Trophoblast cell (in vitro differentiated cells and primary cell): ENCODE data around the gene GAPDHS.

Experiments
- DNase-seq, 2 donors: peaks; one replicate each; pipeline ENCODE4 v3.0.0-alpha.2; 2016
- H2AFZ ChIP-seq: 2 replicates; pipeline ENCODE4 v1.6.1; 2013; ENCODE audit warnings: low read length, moderate library complexity, mild to moderate bottlenecking; ENCODE audit not compliant: insufficient read depth, poor library complexity
- H2AK5ac ChIP-seq: 2 replicates; pipeline ENCODE4 v1.6.1; 2013; ENCODE audit warnings: mild to moderate bottlenecking, low read length
- H2BK120ac ChIP-seq: 2 replicates; pipeline ENCODE4 v1.6.1; 2013; ENCODE audit warnings: low read length, mild to moderate bottlenecking, moderate library complexity; ENCODE audit not compliant: insufficient read depth, poor library complexity
- H2BK12ac ChIP-seq: 2 replicates; pipeline ENCODE4 v1.6.1; 2013; ENCODE audit warnings: mild to moderate bottlenecking, low read length, moderate library complexity
- H2BK5ac ChIP-seq: 2 replicates; pipeline ENCODE4 v1.6.1; 2013; ENCODE audit warnings: low read length, low read depth, moderate library complexity, mild to moderate bottlenecking; ENCODE audit not compliant: poor library complexity
- H3K14ac ChIP-seq: 2 replicates; pipeline ENCODE4 v1.6.1; 2013; ENCODE audit warnings: mild to moderate bottlenecking, low read length
- H3K18ac ChIP-seq: 2 replicates; pipeline ENCODE4 v1.6.1; 2013; ENCODE audit warnings: mild to moderate bottlenecking, low read length
- H3K23ac ChIP-seq: 2 replicates; pipeline ENCODE4 v1.6.1; 2013; ENCODE audit warnings: low read length
- H3K27ac ChIP-seq: 2 replicates; pipeline ENCODE4 v1.5.1; 2013; ENCODE audit warnings: low read depth, mild to moderate bottlenecking, inconsistent platforms, low read length, moderate library complexity
- H3K27me3 ChIP-seq: 2 replicates; pipeline ENCODE4 v1.6.1; 2013; ENCODE audit warnings: inconsistent platforms, mild to moderate bottlenecking, low read length, moderate library complexity; ENCODE audit not compliant: insufficient read depth
- H3K36me3 ChIP-seq, 2 experiments: 1 replicate in 1 of 2; 2 replicates in 1 of 2; pipeline ENCODE4 v1.6.1; 2013; ENCODE audit warnings: low read length in 2 of 2, mild to moderate bottlenecking in 2 of 2, moderate library complexity in 1 of 2; ENCODE audit not compliant: insufficient read depth in 2 of 2, control insufficient read depth in 1 of 2
- H3K4ac ChIP-seq: 2 replicates; pipeline ENCODE4 v1.6.1; 2013; ENCODE audit warnings: low read depth, mild to moderate bottlenecking, low read length, moderate library complexity
- H3K4me1 ChIP-seq, 2 experiments: 1 replicate in 1 of 2; 2 replicates in 1 of 2; pipeline ENCODE4 v1.6.1; 2013; ENCODE audit warnings: low read length in 2 of 2, mild to moderate bottlenecking in 2 of 2, moderate library complexity in 1 of 2; ENCODE audit not compliant: insufficient read depth in 2 of 2, control insufficient read depth in 1 of 2
- H3K4me2 ChIP-seq: 2 replicates; pipeline ENCODE4 v1.6.1; 2013; ENCODE audit warnings: inconsistent platforms, mild to moderate bottlenecking, low read length, moderate library complexity
- H3K4me3 ChIP-seq: 2 replicates; pipeline ENCODE4 v1.5.1; 2013; ENCODE audit warnings: mild to moderate bottlenecking, low read depth, low read length, inconsistent platforms
- H3K79me1 ChIP-seq: one replicate; pipeline ENCODE4 v1.6.1; 2013; ENCODE audit warnings: low read length
- H3K79me2 ChIP-seq: 2 replicates; pipeline ENCODE4 v1.6.1; 2013; ENCODE audit warnings: low read length, mild to moderate bottlenecking; ENCODE audit not compliant: control insufficient read depth, insufficient read depth, poor library complexity
- H3K9ac ChIP-seq: 2 replicates; pipeline ENCODE4 v1.6.1; 2013; ENCODE audit warnings: mild to moderate bottlenecking, low read length
- H3K9me3 ChIP-seq: 2 replicates; pipeline ENCODE4 v1.6.1; 2013; ENCODE audit warnings: low read depth, mild to moderate bottlenecking, control low read depth, inconsistent platforms, low read length; ENCODE audit not compliant: insufficient read depth
- H4K12ac ChIP-seq: 2 replicates; pipeline ENCODE4 v1.6.1; 2013; ENCODE audit warnings: low read depth, mild to moderate bottlenecking, low read length, moderate library complexity
- H4K8ac ChIP-seq: 2 replicates; pipeline ENCODE4 v1.6.1; 2013; ENCODE audit warnings: low read depth, mild to moderate bottlenecking, low read length, moderate library complexity
- H4K91ac ChIP-seq: one replicate; pipeline ENCODE4 v1.6.1; 2013; ENCODE audit warnings: low read depth, mild to moderate bottlenecking, low read length, moderate library complexity
- WGBS: extraction: QIAGEN DNeasy Blood & Tissue Kit; methylation state at CpG from one replicate; pipeline ENCODE4 v1.1.7; 2013; ENCODE audit warnings: missing lambda C conversion rate; ENCODE audit not compliant: insufficient read length, insufficient coverage; ENCODE audit errors: extremely low coverage; 5-methylcytosine and 5-hydroxymethylcytosine counted together

The GAPDHS gene

GRCh38 chr19:35525873-35526272, 7.4 kb upstream of the GAPDHS start:
- no CpG with 5 or more reads among the region's 4 CpGs for WGBS
- Histone ChIP-seq H2BK5ac (no peak overlapping the region), H3K18ac (no peak overlapping the region), H3K14ac (no peak overlapping the region), H2AK5ac (no peak overlapping the region), H4K91ac (no peak overlapping the region), H2AFZ (no peak overlapping the region), H3K4me1 (no peaks in the 10 kb centered on the region), H4K12ac (no peak overlapping the region), H3K27ac (no peak overlapping the region), H2BK12ac (no peak overlapping the region), H4K8ac (no peak overlapping the region), H3K79me2 (no peaks in the 10 kb centered on the region), H3K4ac (no peak overlapping the region), H3K9me3 (peaks cover 2% of the 10 kb centered on the region), H2BK120ac (no peak overlapping the region), H3K4me2 (no peak overlapping the region), H3K27me3 (no peaks in the 10 kb centered on the region), H3K23ac (no peak overlapping the region), H3K36me3 (no peaks in the 10 kb centered on the region), H3K9ac (no peak overlapping the region), H3K4me3 (no peak overlapping the region), H3K79me1 (no peaks in the 10 kb centered on the region)
- DNase-seq: no peak

- no peak within 1 kb of the TSS for H3K4me2 ChIP-seq
- H3K27ac ChIP-seq: no peak within 1 kb of the TSS
- H3K23ac ChIP-seq: no peak within 1 kb of the TSS
- H2BK5ac ChIP-seq: no peak within 1 kb of the TSS
- no peaks in the 10 kb centered on the region for H3K36me3 ChIP-seq
- H4K12ac ChIP-seq: no peak within 1 kb of the TSS
- H2BK12ac ChIP-seq: no peak within 1 kb of the TSS
- no peaks in the 10 kb centered on the region for H3K79me2 ChIP-seq
- H3K4ac ChIP-seq: no peak within 1 kb of the TSS
- peak within 1 kb of the TSS; percentile 0 for H3K4me3 ChIP-seq
- H4K91ac ChIP-seq: no peak within 1 kb of the TSS
- H3K14ac ChIP-seq: no peak within 1 kb of the TSS
- no CpG with 5 or more reads among the region's 11 CpGs for WGBS
- peaks cover 4% of the 10 kb centered on the region for H3K9me3 ChIP-seq
- H3K27me3 ChIP-seq: peaks cover under 1% of the 10 kb centered on the region
- H2AFZ ChIP-seq: no peak within 1 kb of the TSS
- no peak within 1 kb of the TSS for H2BK120ac ChIP-seq
- no peaks in the 10 kb centered on the region for H3K79me1 ChIP-seq
- no peaks in the 10 kb centered on the region for H3K4me1 ChIP-seq
- no peak within 1 kb of the TSS for H3K18ac ChIP-seq
- DNase-seq: no peak
- H3K9ac ChIP-seq: no peak within 1 kb of the TSS
- no peak within 1 kb of the TSS for H2AK5ac ChIP-seq
- no peak within 1 kb of the TSS for H4K8ac ChIP-seq
Observed at GRCh38 chr19:35528218-35529038, 4.8 kb upstream of the GAPDHS start, which contains the start of gene SBSN. Gene SBSN, minus strand, starts transcription at chr19:35528311. Its CDS starts 30 bp downstream, at chr19:35528281.

- Histone ChIP-seq H3K27me3 (peaks cover 2% of the 10 kb centered on the region), H3K9ac (no peak overlapping the region), H3K27ac (no peak overlapping the region), H4K12ac (no peak overlapping the region), H4K91ac (no peak overlapping the region), H3K14ac (no peak overlapping the region), H3K23ac (no peak overlapping the region), H3K79me2 (no peaks in the 10 kb centered on the region), H3K4me3 (no peak overlapping the region), H3K36me3 (no peaks in the 10 kb centered on the region), H3K79me1 (no peaks in the 10 kb centered on the region), H2BK12ac (no peak overlapping the region), H4K8ac (no peak overlapping the region), H3K4me1 (peaks cover 0 to 3% of the 10 kb centered on the region in 2 experiments), H3K9me3 (peaks cover 8% of the 10 kb centered on the region), H3K4me2 (no peak overlapping the region), H2BK120ac (no peak overlapping the region), H3K18ac (no peak overlapping the region), H2AK5ac (no peak overlapping the region), H3K4ac (no peak overlapping the region), H2BK5ac (no peak overlapping the region), H2AFZ (no peak overlapping the region)
- no peak for DNase-seq
- no CpG with 5 or more reads among the region's 19 CpGs for WGBS
Observed at GRCh38 chr19:35529241-35530218, 3.7 kb upstream of the GAPDHS start.

GRCh38 chr19:35531291-35531690, 2.0 kb upstream of the GAPDHS start:
- H3K23ac ChIP-seq: no peak overlapping the region
- no peak overlapping the region for H2AK5ac ChIP-seq
- no peak overlapping the region for H2BK12ac ChIP-seq
- H3K4me3 ChIP-seq: no peak overlapping the region
- no peak overlapping the region for H2BK120ac ChIP-seq
- H3K4me1 ChIP-seq: peaks cover 0 to 3% of the 10 kb centered on the region in 2 experiments
- no peak overlapping the region for H3K14ac ChIP-seq
- no peaks in the 10 kb centered on the region for H3K36me3 ChIP-seq
- no peak overlapping the region for H3K4ac ChIP-seq
- H3K18ac ChIP-seq: no peak overlapping the region
- H2AFZ ChIP-seq: no peak overlapping the region
- no CpG with 5 or more reads among the region's 6 CpGs for WGBS
- H3K9ac ChIP-seq: no peak overlapping the region
- no peak for DNase-seq
- no peak overlapping the region for H3K4me2 ChIP-seq
- no peak overlapping the region for H4K8ac ChIP-seq
- H4K12ac ChIP-seq: no peak overlapping the region
- no peak overlapping the region for H2BK5ac ChIP-seq
- no peaks in the 10 kb centered on the region for H3K79me1 ChIP-seq
- no peak overlapping the region for H3K27ac ChIP-seq
- no peak overlapping the region for H4K91ac ChIP-seq
- H3K27me3 ChIP-seq: peaks cover 2% of the 10 kb centered on the region
- peaks cover 8% of the 10 kb centered on the region for H3K9me3 ChIP-seq
- H3K79me2 ChIP-seq: no peaks in the 10 kb centered on the region
